ENCODE results near the gene ZNF586.
"Not testable (repeated sequence)": the region's sequence is repeated elsewhere in the genome, so short reads cannot be mapped to it uniquely, and the experiment has no call there.

ZNF586 gene

DNA sequence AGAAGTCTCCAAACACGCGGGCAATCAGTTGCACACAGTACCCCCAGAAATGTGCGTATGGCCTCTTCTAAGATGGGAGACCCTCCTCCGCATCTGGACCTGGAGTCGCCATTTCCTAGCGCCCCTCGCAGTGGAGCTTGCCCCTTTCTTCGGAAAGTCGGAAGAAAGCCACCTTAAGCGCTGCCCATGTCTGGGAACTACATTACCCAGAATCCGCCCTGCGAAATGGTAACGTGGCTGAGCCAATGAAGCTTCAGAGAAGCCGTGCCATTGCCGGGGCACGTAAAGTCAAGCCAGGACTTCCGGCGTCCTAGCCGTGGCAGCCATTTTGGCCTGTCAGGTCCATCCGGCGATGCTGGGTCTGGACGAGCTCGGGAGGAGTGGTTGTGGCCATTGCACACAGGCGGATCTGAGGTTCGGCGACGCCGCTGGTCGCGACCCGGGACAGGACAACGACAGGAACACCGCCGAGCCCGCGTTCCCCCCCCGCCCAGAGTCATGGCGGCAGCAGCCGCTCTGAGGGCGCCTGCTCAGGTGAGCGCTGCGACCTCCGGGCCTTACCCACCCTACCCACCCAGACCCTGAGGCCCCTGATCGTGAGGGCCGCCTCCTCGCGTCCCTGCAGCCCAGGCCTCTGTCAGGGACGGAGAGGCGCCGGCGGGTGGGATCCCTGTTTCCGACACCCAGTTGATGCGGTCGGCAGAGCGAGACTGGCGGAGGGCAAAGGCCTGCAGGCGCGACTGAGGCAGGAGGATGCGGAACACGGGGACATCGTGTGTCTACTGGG lies at the start of gene ZNF586:
TSS of gene ZNF586 (plus strand) at position 332 of the 787 bp plus-strand sequence. CDS start at position 499, 167 bp downstream.
- DNase-seq (ENCODE audit: extremely low read depth in 1 of 2, low read depth in 1 of 2), result peak; percentile 73 to 86

DNA sequence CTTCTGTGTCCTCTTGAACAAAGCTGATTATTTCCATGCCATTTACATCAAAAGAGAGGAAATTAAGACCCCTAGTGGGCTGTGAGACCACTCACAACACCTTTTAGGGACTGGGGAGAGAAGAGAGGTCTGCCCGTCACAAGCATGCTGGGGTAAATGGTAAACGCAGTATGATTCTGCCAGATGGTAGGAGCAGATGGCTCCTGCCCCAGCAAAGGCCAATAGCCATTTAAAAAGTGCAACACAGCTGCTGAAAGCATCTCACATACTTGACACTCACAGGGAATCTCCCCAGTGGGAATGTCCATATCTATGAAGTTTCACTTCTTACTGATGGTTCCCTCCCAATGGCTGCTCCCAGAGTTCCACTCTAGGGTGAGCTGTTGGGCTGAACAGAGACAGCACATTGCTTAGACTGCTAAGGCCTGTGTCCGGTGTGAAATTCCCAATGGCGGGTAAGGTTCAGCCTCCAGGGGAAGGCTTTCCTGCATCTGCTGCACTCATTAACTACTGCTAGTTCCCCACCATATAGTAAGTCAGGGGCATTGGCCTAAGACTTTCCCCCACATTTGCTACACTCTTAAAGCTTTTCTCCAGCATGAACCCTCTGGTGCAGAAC lies 49.5 kb upstream of the ZNF586 start:
- no peak for DNase-seq (ENCODE audit: extremely low read depth in 1 of 2, low read depth in 1 of 2)

DNA sequence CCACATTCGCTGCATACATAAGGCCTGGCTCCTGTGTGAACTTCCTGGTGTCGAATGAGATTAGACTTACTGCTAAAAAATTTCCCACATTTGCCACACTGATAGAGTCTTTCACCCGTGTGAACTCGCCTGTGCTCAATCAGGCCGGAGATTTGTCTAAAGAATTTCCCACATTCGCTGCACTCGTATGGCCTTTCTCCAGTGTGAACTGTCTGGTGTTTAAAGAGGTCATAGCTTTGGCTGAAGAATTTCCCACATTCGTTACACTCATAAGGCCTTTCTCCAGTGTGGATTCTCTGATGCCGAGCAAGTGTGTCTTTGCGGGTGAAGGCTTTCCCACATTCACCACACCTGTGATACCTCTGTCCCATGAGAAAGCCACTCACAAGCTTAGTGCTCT lies 48.6 kb upstream of the ZNF586 start:
- no peak for DNase-seq (ENCODE audit: extremely low read depth in 1 of 2, low read depth in 1 of 2)

DNA sequence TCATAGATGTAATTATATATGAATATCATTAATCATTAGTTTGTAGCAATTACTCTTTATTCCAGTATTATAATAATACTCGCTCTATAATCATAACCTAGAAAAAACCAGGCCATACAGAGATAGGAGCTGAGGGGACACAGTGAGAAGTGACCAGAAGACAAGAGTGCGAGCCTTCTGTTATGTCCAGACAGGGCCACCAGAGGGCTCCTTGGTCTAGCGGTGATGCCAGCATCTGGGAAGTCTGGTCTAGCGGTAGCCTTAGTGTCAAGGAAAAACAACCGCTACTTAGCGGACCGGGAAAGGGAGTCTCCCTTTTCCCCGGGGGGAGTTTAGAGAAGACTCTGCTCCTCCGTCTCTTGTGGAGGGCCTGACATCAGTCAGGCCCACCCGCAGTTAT lies 31.2 kb upstream of the ZNF586 start:
- DNase-seq (ENCODE audit: extremely low read depth in 1 of 2, low read depth in 1 of 2), result not testable (repeated sequence)

DNA sequence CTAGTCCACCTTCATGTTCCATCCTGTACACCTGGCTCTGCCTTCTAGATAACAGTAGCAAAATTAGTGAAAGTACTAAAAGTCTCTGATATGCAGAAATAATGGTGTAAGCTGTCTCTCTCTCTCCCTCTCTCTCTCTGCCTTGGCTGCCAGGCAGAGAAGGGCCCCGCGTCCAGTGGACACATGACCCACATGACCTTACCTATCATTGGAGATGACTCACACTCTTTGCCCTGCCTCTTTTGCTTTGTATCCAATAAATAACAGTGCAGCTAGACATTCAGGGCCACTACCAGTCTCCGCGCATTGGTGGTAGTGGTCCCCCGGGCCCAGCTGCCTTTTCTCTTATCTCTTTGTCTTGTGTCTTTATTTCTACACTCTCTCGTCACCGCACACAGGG lies 30.7 kb upstream of the ZNF586 start:
- not testable (repeated sequence) for DNase-seq (ENCODE audit: extremely low read depth in 1 of 2, low read depth in 1 of 2)

DNA sequence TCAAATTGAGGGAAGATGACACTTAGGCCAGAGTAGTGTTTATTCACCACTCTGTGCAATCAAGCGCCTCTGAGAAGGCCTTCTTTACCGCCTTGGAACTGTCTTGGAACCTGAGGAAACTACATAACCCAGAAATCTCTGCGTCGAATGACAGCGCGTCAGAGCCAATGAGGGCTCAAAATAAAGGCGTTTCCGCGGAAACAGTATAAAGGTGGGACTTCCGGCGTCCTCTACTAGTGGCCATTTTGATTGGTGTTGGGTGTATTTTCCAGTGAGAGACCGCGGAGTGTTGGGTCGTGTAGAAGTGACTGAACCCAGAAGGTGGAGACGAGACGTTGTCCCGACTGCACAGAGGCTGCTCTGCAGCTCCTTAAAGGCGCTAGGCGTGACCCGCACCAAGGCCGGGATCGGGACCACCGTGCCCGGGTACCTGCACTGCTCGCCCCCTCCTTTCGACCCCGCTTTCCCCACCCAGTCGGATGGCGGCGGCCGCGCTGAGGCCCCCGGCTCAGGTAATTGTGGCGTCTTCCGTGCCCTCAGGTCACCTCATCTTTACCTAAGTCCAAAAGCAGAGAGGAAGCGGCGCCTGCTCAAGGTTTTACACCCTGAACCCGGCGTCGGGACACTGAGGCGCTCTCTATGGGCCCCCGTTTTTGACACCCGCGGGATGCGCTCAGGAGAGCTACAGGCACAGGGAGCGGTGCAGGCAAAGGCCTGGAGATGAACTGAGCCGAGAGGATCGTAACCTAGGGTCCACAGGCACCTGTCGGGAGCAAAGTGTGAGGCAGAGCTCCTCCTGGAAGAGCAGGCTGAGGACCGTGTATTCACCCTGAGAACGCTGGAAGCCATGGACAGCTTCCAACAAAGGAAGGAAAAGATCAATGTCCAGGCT lies 22.6 kb upstream of the ZNF586 start, which contains the start of gene ZNF776:
TSS of gene ZNF776 (plus strand) at position 236 of the 892 bp plus-strand sequence. CDS start at position 480, 244 bp downstream.
- DNase-seq (ENCODE audit: extremely low read depth in 1 of 2, low read depth in 1 of 2), result peak; percentile 33 to 77

DNA sequence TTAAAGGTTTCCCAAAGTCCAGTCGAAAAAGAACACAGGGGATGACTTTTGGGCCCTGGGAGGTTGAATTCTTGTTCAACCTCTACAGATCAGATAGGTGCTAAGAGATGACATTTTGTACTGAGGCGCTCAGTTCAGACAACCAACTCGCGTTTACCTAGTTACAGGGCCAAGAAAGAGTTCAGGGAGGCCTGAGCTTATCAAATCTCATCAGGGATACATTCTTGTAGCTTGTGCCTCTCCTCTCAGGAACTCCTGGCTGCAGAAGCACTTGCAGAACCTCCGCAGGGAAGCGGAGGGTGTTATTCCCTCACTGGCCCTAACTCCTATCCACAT lies 22.0 kb upstream of the ZNF586 start:
- DNase-seq (ENCODE audit: extremely low read depth in 1 of 2, low read depth in 1 of 2), result no peak

DNA sequence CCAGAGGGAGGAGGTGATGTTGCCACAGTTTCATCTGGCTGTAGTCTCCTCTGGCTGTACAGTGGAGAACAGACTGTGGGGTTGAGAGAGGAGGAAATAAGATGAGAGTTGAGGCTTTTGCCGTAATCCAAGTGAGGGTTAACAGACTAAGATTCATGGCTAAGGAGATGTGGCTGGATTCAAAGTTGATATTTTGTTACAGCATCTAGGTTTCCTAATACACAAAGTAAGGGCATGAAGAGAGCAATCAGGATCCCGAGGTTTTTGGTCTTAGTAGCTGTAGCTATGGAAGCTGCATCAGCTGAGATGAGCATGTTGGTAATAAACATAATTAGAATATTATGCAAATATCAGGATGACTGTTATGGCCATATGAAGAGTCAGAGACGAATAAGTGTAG lies 21.4 kb upstream of the ZNF586 start:
- DNase-seq (ENCODE audit: extremely low read depth in 1 of 2, low read depth in 1 of 2), result no peak

DNA sequence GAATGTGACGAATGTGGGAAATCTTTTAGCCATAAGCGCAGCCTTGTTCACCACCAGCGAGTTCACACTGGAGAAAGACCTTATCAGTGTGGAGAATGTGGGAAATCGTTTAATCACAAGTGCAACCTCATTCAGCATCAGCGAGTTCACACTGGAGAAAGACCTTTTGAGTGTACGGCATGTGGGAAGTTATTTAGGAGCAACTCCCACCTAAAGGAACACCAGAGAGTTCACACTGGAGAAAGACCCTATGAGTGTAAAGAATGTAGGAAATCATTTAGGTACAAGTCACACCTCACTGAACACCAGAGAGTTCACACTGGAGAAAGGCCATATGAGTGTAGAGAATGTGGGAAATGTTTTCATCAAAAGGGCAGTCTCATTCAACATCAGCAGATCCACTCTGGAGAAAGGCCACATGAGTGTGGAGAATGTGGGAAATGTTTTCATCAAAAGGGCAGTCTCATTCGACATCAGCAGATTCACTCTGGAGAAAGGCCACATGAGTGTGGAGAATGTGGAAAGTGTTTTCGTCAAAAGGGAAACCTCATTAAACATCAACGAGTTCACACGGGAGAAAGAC lies 15.3 kb upstream of the ZNF586 start:
- DNase-seq (ENCODE audit: extremely low read depth in 1 of 2, low read depth in 1 of 2), result no peak

DNA sequence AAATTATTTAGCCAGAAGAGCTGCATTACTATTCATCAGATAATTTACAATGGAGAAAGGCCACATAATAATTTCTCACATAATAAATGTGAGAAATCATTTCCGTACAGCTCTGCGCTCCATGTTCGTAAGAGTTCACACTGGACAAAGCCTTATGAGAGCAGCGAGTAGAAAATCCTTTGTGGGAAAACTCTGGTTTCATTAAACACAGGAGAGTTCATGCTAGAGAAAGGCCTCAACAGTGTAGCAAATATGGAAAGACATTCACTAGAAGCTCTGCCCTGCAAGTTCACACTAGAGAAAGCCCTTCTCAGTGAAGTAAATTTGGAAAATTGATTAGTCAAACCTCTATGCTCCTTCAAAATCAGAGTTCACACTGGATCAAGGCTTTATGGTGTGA lies 14.4 kb upstream of the ZNF586 start:
- DNase-seq (ENCODE audit: extremely low read depth in 1 of 2, low read depth in 1 of 2), result no peak

DNA sequence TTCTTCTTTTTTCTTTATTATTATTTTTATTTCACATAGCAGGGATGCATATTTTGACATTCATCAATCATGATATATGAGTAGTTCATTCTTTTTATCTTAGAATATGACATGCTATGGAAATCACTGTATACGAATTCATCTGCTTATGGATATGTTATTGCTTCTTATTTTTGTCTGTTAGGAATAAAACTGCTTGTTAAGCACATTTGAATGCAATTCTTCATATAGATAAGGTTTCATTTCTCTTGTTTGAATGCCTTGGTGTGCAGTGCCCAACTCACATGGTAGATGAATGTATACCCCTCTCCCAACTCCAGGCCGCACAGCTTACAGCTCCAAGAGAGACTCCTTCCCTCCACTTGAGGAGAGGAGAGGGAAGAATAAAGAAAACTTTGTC lies 11.5 kb upstream of the ZNF586 start:
- DNase-seq (ENCODE audit: extremely low read depth in 1 of 2, low read depth in 1 of 2), result no peak

DNA sequence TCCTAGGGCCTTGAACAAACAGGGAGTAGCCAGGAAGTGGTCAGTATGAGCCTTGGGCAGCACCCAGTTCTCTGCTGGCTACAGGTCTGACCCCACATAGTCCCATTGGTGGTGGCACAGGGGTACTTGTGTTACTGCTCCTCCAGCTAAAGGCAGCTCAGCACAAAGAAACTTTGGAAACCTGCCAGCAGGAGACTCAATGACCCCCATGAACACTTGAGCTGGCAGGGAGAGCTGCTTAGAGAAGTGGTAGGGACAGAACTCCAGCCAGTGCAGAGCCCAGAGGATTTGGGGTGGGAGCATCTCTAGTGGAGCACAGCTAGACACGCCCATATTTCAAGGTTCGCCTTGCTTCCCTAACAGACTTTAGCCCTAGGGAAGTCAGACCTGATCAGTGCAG lies 10.4 kb upstream of the ZNF586 start:
- no peak for DNase-seq (ENCODE audit: extremely low read depth in 1 of 2, low read depth in 1 of 2)

DNA sequence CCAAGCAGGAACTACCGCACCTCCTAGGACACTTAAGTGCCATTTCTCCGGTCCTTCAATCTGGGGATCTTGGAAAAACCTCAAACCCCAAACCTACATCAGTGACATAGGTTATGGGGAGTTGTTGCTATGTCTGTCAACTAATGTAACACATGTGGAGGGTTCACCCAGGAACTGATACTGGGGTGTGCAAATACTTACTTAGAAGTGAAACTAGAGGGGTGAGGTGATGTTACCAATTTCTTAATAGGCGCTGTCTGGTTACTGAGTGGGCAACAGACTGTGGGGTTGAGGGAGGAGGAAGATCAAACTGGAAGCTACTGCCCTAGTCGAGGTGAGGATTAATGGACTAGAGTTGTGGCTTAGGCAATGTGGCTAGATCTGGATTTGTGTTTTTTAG lies 1.9 kb downstream of the ZNF586 start:
- DNase-seq (ENCODE audit: extremely low read depth in 1 of 2, low read depth in 1 of 2), result no peak

DNA sequence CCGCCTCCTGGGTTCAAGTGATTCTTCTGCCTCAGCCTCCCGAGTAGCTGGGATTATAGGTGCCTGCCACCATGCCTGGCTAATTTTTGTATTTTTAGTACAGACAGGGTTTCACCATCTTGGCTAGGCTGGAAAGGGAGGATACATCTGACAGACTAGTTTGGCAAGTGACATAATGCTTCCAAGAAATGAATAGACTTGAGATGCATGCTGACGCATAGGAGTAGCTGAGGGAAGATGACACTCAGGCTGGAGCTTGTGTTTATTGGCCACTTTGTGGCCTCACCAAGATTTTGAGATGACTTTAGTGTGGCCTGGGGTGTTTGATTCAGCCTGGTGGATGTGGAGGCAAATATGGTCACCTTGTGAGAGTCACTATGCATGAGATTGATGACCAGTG lies 4.0 kb downstream of the ZNF586 start:
- no peak for DNase-seq (ENCODE audit: extremely low read depth in 1 of 2, low read depth in 1 of 2)

DNA sequence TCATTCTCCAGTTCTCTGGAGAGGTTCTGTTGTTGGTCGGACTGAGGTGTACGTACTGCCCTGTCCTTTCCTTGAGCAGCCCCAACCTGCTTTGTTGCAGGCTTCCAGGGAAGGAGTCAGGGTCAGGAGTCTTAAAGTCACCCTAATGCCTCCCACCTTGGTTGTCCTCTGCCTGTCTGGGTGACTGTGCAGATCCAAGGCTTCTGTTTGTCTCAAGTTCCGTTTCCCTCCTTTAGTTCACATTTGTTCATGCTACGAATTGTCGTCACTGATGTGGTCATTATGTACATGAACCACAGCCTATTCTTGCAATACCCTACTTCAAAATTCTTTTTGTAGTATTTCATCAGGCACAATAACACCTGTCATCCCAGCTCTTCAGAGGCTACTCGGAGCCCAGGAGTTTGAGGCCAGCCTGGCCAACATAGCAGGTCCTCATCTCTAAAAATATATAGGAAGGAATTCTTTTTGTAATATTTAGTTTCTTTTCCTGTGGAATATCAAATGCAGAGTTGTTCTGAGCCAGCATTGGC lies 7.4 kb downstream of the ZNF586 start:
- no peak for DNase-seq (ENCODE audit: extremely low read depth in 1 of 2, low read depth in 1 of 2)

DNA sequence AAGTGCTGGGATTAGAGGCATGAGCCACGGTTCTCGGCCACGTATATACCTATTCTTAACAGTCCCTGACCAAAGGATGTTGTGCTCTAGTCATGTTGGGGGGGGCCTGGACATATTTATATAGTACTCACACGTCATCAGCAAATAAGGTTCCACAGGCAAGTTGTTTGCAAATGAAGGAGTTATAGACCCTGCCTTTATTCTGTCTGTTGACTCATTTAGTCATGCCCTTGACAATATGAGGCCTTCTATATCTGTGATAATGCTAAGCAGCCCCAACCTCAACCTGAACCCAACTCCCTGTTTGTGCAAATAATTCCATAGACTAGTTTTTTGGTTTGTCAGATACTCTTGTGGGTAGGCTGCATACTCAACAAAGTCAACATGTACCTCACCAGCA lies 8.9 kb downstream of the ZNF586 start:
- DNase-seq (ENCODE audit: extremely low read depth in 1 of 2, low read depth in 1 of 2), result no peak

DNA sequence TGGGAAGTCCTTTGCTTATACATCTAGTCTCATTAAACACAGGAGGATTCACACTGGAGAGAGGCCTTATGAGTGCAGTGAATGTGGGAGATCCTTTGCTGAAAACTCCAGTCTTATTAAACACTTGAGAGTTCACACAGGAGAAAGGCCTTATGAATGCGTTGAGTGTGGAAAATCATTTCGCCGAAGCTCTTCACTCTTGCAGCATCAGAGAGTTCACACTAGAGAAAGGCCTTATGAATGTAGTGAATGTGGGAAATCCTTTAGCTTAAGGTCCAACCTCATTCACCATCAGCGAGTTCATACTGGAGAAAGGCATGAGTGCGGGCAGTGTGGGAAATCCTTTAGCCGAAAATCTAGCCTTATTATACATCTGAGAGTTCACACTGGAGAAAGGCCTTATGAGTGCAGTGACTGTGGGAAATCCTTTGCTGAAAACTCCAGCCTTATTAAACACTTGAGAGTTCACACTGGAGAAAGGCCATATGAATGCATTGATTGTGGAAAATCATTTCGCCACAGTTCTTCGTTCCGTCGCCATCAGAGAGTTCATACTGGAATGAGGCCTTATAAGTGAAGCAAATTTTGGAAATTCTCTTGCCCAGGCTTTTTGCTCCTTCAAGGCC lies 9.9 kb downstream of the ZNF586 start:
- DNase-seq (ENCODE audit: extremely low read depth in 1 of 2, low read depth in 1 of 2), result no peak

DNA sequence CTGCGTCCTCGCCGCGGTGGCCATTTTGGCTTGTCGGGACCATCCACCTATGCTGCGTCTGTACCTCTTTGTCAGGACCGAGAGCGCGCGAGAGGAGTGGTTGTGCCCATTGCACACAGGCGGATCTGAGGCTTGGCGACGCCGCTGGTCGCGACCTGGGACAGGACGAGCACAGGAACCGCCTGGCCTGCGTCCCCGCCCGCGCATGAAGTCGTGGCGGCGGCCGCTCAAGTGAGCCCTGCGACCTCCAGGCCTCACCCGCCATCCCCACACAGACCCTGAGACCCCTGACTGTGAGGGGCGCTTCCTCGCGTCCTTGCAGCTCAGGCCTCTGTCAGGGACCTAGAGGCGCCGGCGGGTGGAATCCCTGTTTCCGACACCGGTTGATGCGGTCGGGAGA lies 16.8 kb downstream of the ZNF586 start:
- DNase-seq (ENCODE audit: extremely low read depth in 1 of 2, low read depth in 1 of 2), result no peak

DNA sequence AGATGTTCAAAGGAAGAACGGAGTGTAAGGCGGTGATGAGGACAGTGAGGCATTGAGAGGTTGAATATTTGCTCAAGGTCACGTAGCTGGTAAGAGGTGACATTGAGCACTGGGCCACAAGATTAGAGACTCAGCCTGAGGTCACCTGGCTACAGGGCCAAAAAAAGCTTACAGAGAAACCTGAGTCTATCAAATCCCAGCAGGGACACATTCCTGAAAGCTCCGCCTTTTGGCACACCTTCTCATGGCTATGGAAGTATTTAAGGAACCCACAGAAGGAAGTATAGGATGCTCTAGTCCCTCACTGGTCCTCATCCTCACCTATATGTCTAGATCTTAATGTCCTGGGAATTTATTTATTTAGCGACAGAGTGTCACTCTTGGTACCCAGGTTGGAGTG lies 17.4 kb downstream of the ZNF586 start:
- DNase-seq (ENCODE audit: extremely low read depth in 1 of 2, low read depth in 1 of 2), result no peak

DNA sequence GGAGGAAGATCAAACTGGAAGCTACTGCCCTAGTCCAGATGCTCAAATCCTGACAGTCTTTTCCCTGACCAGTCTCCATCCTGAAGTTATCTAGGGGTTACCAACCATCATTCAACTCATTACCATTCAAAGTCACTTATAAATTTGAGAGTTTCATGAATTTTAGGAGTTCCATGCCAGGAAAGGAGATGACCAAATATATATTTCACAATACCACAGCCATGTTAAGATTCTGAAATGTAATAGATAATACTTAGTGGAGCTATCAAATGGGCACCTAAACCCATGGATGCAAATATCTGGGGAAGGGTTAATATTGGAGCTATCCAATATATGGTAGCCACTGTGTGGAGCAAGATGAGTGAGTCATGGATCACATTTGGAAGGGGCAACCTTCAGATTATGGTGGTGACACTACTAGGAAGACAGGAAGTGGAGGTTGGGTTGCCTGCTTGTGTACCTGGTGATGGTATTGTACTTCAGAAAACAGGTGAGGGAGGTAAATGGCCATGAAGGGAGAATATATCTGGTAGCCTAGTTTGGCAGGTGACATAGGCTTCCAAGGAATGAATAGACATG lies 18.7 kb downstream of the ZNF586 start:
- DNase-seq (ENCODE audit: extremely low read depth in 1 of 2, low read depth in 1 of 2), result no peak
